HUES6 (cell line): ENCODE data around the gene MAP1LC3B2.
"Not testable (repeated sequence)": the region's sequence is repeated elsewhere in the genome, so short reads cannot be mapped to it uniquely, and the experiment has no call there.

ENCODE experiments used
- H3K27ac ChIP-seq: 2 replicates; pipeline ENCODE4 v1.7.0; 2013; ENCODE audit warnings: low read depth, mild to moderate bottlenecking, low read length, inconsistent platforms
- H3K27me3 ChIP-seq: 2 replicates; pipeline ENCODE4 v1.6.1; 2013; ENCODE audit warnings: low read length; ENCODE audit not compliant: control insufficient read depth, insufficient read depth
- H3K36me3 ChIP-seq: 2 replicates; pipeline ENCODE4 v1.6.1; 2013; ENCODE audit warnings: low read length; ENCODE audit not compliant: control insufficient read depth, insufficient read depth
- H3K4me1 ChIP-seq: 2 replicates; pipeline ENCODE4 v1.6.1; 2013; ENCODE audit warnings: low read length; ENCODE audit not compliant: control insufficient read depth, insufficient read depth
- H3K4me3 ChIP-seq: 2 replicates; pipeline ENCODE4 v1.5.1; 2013; ENCODE audit warnings: low read depth, low read length
- H3K9ac ChIP-seq: one replicate; pipeline ENCODE4 v1.6.1; 2013; ENCODE audit warnings: mild to moderate bottlenecking, low read length
- H3K9me3 ChIP-seq: 2 replicates; pipeline ENCODE4 v1.6.1; 2013; ENCODE audit warnings: low read depth, low read length; ENCODE audit not compliant: control insufficient read depth, insufficient read depth

MAP1LC3B2 gene

GRCh38 chr12:116561181-116561821 is 2.1 kb downstream of the MAP1LC3B2 start:
- Histone ChIP-seq H3K27ac (no peak overlapping the region), H3K9ac (no peak overlapping the region), H3K27me3 (no peaks in the 10 kb centered on the region), H3K36me3 (no peaks in the 10 kb centered on the region), H3K4me3 (no peak overlapping the region), H3K4me1 (peaks cover 11% of the 10 kb centered on the region), H3K9me3 (peaks cover 11% of the 10 kb centered on the region; the same call in 1 of the 2 replicates)

GRCh38 chr12:116562090-116562489 is 2.9 kb downstream of the MAP1LC3B2 start:
- H3K9me3 ChIP-seq, result peaks cover 11% of the 10 kb centered on the region; the same call in 1 of the 2 replicates
- H3K9ac ChIP-seq, result no peak overlapping the region
- H3K4me1 ChIP-seq, result peaks cover 11% of the 10 kb centered on the region
- no peak overlapping the region for H3K4me3 ChIP-seq
- H3K27me3 ChIP-seq, result no peaks in the 10 kb centered on the region
- no peaks in the 10 kb centered on the region for H3K36me3 ChIP-seq
- no peak overlapping the region for H3K27ac ChIP-seq

- Histone ChIP-seq H3K4me1 (peaks cover 11% of the 10 kb centered on the region), H3K27me3 (no peaks in the 10 kb centered on the region), H3K4me3 (no peak overlapping the region), H3K9me3 (peaks cover 11% of the 10 kb centered on the region; the same call in 1 of the 2 replicates), H3K36me3 (no peaks in the 10 kb centered on the region), H3K9ac (no peak overlapping the region), H3K27ac (no peak overlapping the region)
These were observed 4.1 kb downstream of the MAP1LC3B2 start for GRCh38 chr12:116563262-116563661.

DNA sequence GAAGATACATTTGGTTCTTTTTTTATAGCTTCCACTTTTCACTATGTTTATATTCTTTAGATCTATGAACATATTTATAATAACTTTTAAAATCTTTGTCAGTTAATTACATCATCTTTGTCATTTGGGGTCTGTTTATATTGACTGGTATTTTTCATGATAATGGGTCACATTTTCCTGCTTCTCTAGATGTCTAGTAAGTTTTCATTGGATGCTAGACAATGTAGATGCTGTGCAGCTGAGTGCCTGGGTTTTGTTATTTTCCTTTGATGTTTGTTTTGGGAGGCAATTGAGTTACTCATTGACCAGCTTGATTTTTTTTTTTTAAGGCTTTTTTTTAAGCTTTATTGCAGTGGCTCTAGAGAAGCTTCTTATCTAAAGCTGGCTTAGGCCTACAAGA is 4.9 kb downstream of the MAP1LC3B2 start:
- Histone ChIP-seq H3K4me3 (no peak overlapping the region), H3K9ac (no peak overlapping the region), H3K4me1 (peaks cover 8% of the 10 kb centered on the region), H3K27ac (no peak overlapping the region), H3K9me3 (peaks cover 11% of the 10 kb centered on the region; the same call in 1 of the 2 replicates), H3K27me3 (no peaks in the 10 kb centered on the region), H3K36me3 (no peaks in the 10 kb centered on the region)

GRCh38 chr12:116565221-116565620 is 6.0 kb downstream of the MAP1LC3B2 start:
- not testable (repeated sequence) for H3K4me3 ChIP-seq, H3K4me1 ChIP-seq, H3K27me3 ChIP-seq, H3K27ac ChIP-seq, H3K9ac ChIP-seq, H3K36me3 ChIP-seq
- H3K9me3 ChIP-seq, result peaks cover 16% of the 10 kb centered on the region; the same call in 1 of the 2 replicates

- no peak overlapping the region for H3K9ac ChIP-seq
- H3K27me3 ChIP-seq, result no peaks in the 10 kb centered on the region
- no peak overlapping the region for H3K4me3 ChIP-seq
- H3K4me1 ChIP-seq, result no peaks in the 10 kb centered on the region
- no peak overlapping the region for H3K27ac ChIP-seq
- H3K9me3 ChIP-seq, result peaks cover 16% of the 10 kb centered on the region; the same call in 1 of the 2 replicates
- no peaks in the 10 kb centered on the region for H3K36me3 ChIP-seq
These were observed 6.8 kb downstream of the MAP1LC3B2 start for GRCh38 chr12:116565963-116566362.

- no peak overlapping the region for H3K4me3 ChIP-seq
- H3K27ac ChIP-seq, result no peak overlapping the region
These were observed 9.0 kb downstream of the MAP1LC3B2 start for GRCh38 chr12:116568203-116568602.

DNA sequence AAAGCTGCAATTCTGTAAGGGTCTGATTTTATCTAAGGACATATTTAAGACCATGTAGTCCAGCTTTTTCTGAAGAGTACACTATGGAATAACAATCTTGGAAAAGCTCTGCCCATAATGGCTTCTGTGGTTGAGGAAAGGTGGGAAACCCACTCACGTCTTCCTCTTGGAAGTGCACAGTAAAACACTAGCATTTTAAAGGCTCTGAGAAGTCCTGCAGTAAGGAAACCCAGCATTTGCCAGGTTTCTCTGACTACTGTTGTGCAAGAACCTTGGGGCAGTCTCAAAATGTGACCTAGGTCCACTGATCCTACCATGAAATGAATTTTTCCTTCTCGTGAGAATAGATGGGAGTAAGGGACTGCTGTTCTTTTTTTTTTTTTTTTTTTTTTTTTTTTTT is 11.9 kb downstream of the MAP1LC3B2 start:
- H3K27me3 ChIP-seq, result no peaks in the 10 kb centered on the region
- H3K27ac ChIP-seq, result no peak overlapping the region
- no peaks in the 10 kb centered on the region for H3K36me3 ChIP-seq
- H3K4me3 ChIP-seq, result no peak overlapping the region
- H3K4me1 ChIP-seq, result no peaks in the 10 kb centered on the region
- H3K9ac ChIP-seq, result no peak overlapping the region
- H3K9me3 ChIP-seq, result peaks cover 4% of the 10 kb centered on the region; the same call in 1 of the 2 replicates

More at GRCh38 chr12:116568203-116568602, 9.0 kb downstream of the MAP1LC3B2 start:
- no peaks in the 10 kb centered on the region for H3K27me3 ChIP-seq
- no peaks in the 10 kb centered on the region for H3K36me3 ChIP-seq
- H3K9ac ChIP-seq, result no peak overlapping the region
- peaks cover 13% of the 10 kb centered on the region; the same call in 1 of the 2 replicates for H3K9me3 ChIP-seq
- H3K4me1 ChIP-seq, result no peaks in the 10 kb centered on the region

- Histone ChIP-seq H3K4me3 (no peak overlapping the region), H3K27ac (no peak overlapping the region), H3K4me1 (no peaks in the 10 kb centered on the region), H3K27me3 (no peaks in the 10 kb centered on the region), H3K36me3 (no peaks in the 10 kb centered on the region), H3K9ac (no peak overlapping the region), H3K9me3 (peaks cover 4% of the 10 kb centered on the region; the same call in 1 of the 2 replicates)
These were observed 14.6 kb downstream of the MAP1LC3B2 start for GRCh38 chr12:116573776-116574175.

DNA sequence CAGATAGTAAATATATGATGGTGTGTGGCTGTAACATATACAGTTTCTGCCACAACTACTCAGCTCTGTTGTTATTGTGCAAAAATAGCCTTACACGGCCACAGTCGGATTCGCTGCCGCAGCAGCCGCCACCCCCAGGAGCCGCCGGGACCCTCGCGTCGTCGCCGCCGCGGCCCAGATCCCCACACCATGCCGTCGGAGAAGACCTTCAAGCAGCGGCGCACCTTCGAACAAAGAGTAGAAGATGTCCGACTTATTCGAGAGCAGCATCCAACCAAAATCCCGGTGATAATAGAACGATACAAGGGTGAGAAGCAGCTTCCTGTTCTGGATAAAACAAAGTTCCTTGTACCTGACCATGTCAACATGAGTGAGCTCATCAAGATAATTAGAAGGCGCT is 16.6 kb downstream of the MAP1LC3B2 start:
- H3K9ac ChIP-seq, result not testable (repeated sequence)

DNA sequence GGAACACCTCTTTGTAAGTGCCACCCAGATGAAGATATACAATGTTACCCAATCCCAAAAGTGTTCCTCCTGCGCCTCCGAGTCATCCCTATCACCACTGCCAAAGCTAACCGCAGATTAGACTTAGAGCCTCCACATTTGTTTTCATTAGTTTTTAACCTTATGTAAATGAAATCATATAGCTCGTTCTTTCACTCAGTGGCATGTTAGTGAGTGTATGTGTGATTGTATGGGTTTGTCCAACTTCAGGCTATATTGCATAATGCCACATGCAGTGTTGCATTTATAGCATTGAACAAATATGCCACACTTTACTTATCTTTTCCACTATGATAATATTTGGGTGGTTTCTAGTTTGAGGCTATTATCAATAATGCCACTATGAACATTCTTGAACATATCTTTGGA is 18.0 kb downstream of the MAP1LC3B2 start:
- H3K36me3 ChIP-seq, result no peaks in the 10 kb centered on the region
- no peaks in the 10 kb centered on the region for H3K27me3 ChIP-seq
- no peak overlapping the region for H3K4me3 ChIP-seq
- H3K9ac ChIP-seq, result no peak overlapping the region
- no peaks in the 10 kb centered on the region for H3K9me3 ChIP-seq
- no peak overlapping the region for H3K27ac ChIP-seq
- no peaks in the 10 kb centered on the region for H3K4me1 ChIP-seq

More for the DNA sequence above, 16.6 kb downstream of the MAP1LC3B2 start:
- not testable (repeated sequence) for H3K4me3 ChIP-seq, H3K4me1 ChIP-seq, H3K36me3 ChIP-seq, H3K27ac ChIP-seq, H3K27me3 ChIP-seq, H3K9me3 ChIP-seq
